Measurements from ENCODE around the gene TRPM4.

- no peak for TF ChIP-seq EP300 (IDR thresholded peaks at IDR 0.05; ENCODE audit: borderline replicate concordance in 1 of 2, control insufficient read depth in 1 of 2, low read depth in 2 of 2, low read length in 2 of 2)
- no peak for TF ChIP-seq CREB1 (IDR thresholded peaks at IDR 0.05; ENCODE audit: low read depth)
- no peak for TF ChIP-seq CTCF (IDR thresholded peaks at IDR 0.05 in 2 of 3, conservative IDR thresholded peaks at IDR 0.05 in 1 of 3; ENCODE audit: control insufficient read depth in 2 of 3, extremely low read depth in 1 of 3, insufficient read depth in 1 of 3, low read depth in 3 of 3, low read length in 3 of 3)
Measured at GRCh38 chr19:49244256-49244655, 86.7 kb downstream of the TRPM4 start.
